ENCODE results near the gene MRPL36.

MRPL36 gene

DNA sequence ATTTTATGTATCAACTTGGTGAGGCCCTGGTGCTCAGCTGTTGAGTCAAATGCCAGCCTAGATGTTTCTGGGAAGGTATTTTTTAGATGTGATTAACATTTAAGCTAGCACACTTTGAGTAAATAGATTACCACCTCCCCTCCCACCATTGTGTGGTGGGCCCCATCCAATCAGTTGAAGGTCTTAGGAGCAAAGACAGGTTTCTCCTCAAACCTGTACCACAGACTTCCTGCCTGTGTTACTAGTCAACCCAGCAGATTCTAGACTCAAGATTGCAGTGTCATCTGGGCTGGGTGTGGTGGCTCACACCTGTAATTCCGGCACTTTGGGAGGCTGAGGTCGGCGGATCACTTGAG lies 33.8 kb downstream of the MRPL36 start:
- no peak overlapping the region for H3K18ac ChIP-seq (ENCODE audit: low read length)
- no peaks in the 10 kb centered on the region for H3K27me3 ChIP-seq (ENCODE audit: insufficient read depth, low read length)
- H3K4me3 ChIP-seq (ENCODE audit: low read depth, low read length): no peak overlapping the region
- no peak overlapping the region for H4K8ac ChIP-seq (ENCODE audit: low read depth, low read length)
- no peak overlapping the region for H2BK120ac ChIP-seq (ENCODE audit: insufficient read depth, low read length, poor library complexity)
- no peak overlapping the region for H4K91ac ChIP-seq (ENCODE audit: low read depth, low read length)
- H3K14ac ChIP-seq (ENCODE audit: low read length): no peak overlapping the region
- H3K9me3 ChIP-seq (ENCODE audit: insufficient read depth, low read depth, low read length): peaks cover 2% of the 10 kb centered on the region
- H3K4ac ChIP-seq (ENCODE audit: low read depth, low read length): no peak overlapping the region
- no peaks in the 10 kb centered on the region for H3K79me1 ChIP-seq (ENCODE audit: low read length)
- H3K79me2 ChIP-seq (ENCODE audit: control insufficient read depth, insufficient read depth, low read length, poor library complexity): no peaks in the 10 kb centered on the region
- H2BK5ac ChIP-seq (ENCODE audit: low read depth, low read length, poor library complexity): no peak overlapping the region
- DNase-seq: no peak
- H3K36me3 ChIP-seq (ENCODE audit: control insufficient read depth in 1 of 2, insufficient read depth in 2 of 2, low read length in 2 of 2): no peaks in the 10 kb centered on the region
- H2AK5ac ChIP-seq (ENCODE audit: low read length): no peak overlapping the region
- H3K4me1 ChIP-seq (ENCODE audit: control insufficient read depth in 1 of 2, insufficient read depth in 2 of 2, low read length in 2 of 2): no peaks in the 10 kb centered on the region
- no peak overlapping the region for H4K12ac ChIP-seq (ENCODE audit: low read depth, low read length)
- H2BK12ac ChIP-seq (ENCODE audit: low read length): no peak overlapping the region
- H3K23ac ChIP-seq (ENCODE audit: low read length): no peak overlapping the region
- H3K9ac ChIP-seq (ENCODE audit: low read length): no peak overlapping the region
- no CpG with 5 or more reads among the region's 3 CpGs for WGBS (ENCODE audit: extremely low coverage, insufficient coverage, insufficient read length)
- no peak overlapping the region for H2AFZ ChIP-seq (ENCODE audit: insufficient read depth, low read length, poor library complexity)
- no peak overlapping the region for H3K4me2 ChIP-seq (ENCODE audit: low read length)
- no peak overlapping the region for H3K27ac ChIP-seq (ENCODE audit: low read depth, low read length)

DNA sequence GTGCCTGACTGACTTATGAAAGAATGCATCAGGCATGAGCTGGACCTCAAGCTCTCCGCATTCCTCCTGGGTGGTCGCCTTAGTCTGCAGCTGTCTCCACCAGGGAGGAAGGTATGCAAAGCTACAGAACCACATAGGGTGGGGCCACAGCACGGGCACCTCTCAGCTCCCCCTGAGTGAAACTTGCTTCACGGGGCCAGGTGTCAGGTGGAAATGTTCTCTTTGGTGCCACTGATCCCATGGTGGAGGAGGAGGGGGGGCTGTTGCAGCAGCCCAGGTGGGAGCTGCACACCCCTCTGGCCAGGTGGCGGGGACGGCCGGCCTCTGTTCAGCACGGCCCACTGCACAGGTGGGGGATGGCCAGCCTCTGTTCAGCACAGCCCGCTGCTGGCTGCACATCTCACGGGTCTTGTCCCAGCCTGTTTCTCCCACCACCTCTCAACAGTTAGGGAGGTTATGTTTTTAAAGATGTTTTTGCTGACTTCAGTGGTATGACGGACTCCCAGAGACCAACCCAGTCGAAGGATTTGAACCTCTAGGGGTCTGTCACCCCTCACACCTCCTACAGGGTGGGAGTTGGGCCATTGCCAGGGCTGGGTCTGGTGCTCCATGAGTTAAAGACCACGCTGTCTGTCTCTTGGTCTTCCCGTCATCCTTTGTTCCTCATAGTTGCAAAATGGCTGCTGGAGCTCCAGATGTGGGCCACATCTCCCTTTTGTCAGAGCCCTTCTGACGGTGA lies 34.3 kb downstream of the MRPL36 start:
- no peak overlapping the region for H3K23ac ChIP-seq (ENCODE audit: low read length)
- no peak overlapping the region for H4K8ac ChIP-seq (ENCODE audit: low read depth, low read length)
- H3K4me2 ChIP-seq (ENCODE audit: low read length): no peak overlapping the region
- H3K9me3 ChIP-seq (ENCODE audit: insufficient read depth, low read depth, low read length): peaks cover 2% of the 10 kb centered on the region
- no peak overlapping the region for H3K14ac ChIP-seq (ENCODE audit: low read length)
- whole genome bisulfite sequencing (ENCODE audit: extremely low coverage, insufficient coverage, insufficient read length): no CpG with 5 or more reads among the region's 15 CpGs
- no peaks in the 10 kb centered on the region for H3K79me1 ChIP-seq (ENCODE audit: low read length)
- no peak overlapping the region for H3K9ac ChIP-seq (ENCODE audit: low read length)
- H3K27me3 ChIP-seq (ENCODE audit: insufficient read depth, low read length): no peaks in the 10 kb centered on the region
- H2BK12ac ChIP-seq (ENCODE audit: low read length): no peak overlapping the region
- H2BK120ac ChIP-seq (ENCODE audit: insufficient read depth, low read length, poor library complexity): no peak overlapping the region
- H3K4me3 ChIP-seq (ENCODE audit: low read depth, low read length): no peak overlapping the region
- no peak overlapping the region for H4K12ac ChIP-seq (ENCODE audit: low read depth, low read length)
- no peaks in the 10 kb centered on the region for H3K36me3 ChIP-seq (ENCODE audit: control insufficient read depth in 1 of 2, insufficient read depth in 2 of 2, low read length in 2 of 2)
- H2AK5ac ChIP-seq (ENCODE audit: low read length): no peak overlapping the region
- H3K79me2 ChIP-seq (ENCODE audit: control insufficient read depth, insufficient read depth, low read length, poor library complexity): no peaks in the 10 kb centered on the region
- H2BK5ac ChIP-seq (ENCODE audit: low read depth, low read length, poor library complexity): no peak overlapping the region
- H3K18ac ChIP-seq (ENCODE audit: low read length): no peak overlapping the region
- H4K91ac ChIP-seq (ENCODE audit: low read depth, low read length): no peak overlapping the region
- no peak overlapping the region for H3K27ac ChIP-seq (ENCODE audit: low read depth, low read length)
- no peak overlapping the region for H3K4ac ChIP-seq (ENCODE audit: low read depth, low read length)
- no peak overlapping the region for H2AFZ ChIP-seq (ENCODE audit: insufficient read depth, low read length, poor library complexity)
- DNase-seq: no peak
- no peaks in the 10 kb centered on the region for H3K4me1 ChIP-seq (ENCODE audit: control insufficient read depth in 1 of 2, insufficient read depth in 2 of 2, low read length in 2 of 2)

DNA sequence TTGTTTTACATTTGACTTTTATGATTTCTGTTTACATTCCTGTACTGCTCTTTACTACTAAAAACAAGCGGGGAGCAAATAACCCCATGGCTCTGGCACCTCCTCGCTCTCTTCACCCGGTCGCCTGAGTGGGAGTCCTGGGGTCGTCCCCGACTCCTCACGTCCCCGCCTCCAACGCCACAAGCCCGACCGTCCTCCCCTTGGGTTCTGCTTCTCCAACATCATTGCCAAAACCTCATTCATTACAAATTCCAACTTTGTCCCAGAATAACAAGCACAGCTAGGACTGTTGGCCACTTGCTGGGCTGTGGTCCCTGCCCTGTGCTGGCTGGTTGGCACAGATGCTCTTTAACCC lies 35.1 kb downstream of the MRPL36 start:
- Histone ChIP-seq H3K27me3 (ENCODE audit: insufficient read depth, low read length) (no peaks in the 10 kb centered on the region), H4K8ac (ENCODE audit: low read depth, low read length) (no peak overlapping the region), H3K27ac (ENCODE audit: low read depth, low read length) (no peak overlapping the region), H3K79me1 (ENCODE audit: low read length) (no peaks in the 10 kb centered on the region), H4K91ac (ENCODE audit: low read depth, low read length) (no peak overlapping the region), H3K9me3 (ENCODE audit: insufficient read depth, low read depth, low read length) (peaks cover 2% of the 10 kb centered on the region), H3K4me1 (ENCODE audit: control insufficient read depth in 1 of 2, insufficient read depth in 2 of 2, low read length in 2 of 2) (no peaks in the 10 kb centered on the region), H2AFZ (ENCODE audit: insufficient read depth, low read length, poor library complexity) (no peak overlapping the region), H3K4ac (ENCODE audit: low read depth, low read length) (no peak overlapping the region), H2BK5ac (ENCODE audit: low read depth, low read length, poor library complexity) (no peak overlapping the region), H3K36me3 (ENCODE audit: control insufficient read depth in 1 of 2, insufficient read depth in 2 of 2, low read length in 2 of 2) (no peaks in the 10 kb centered on the region), H3K4me3 (ENCODE audit: low read depth, low read length) (no peak overlapping the region), H3K79me2 (ENCODE audit: control insufficient read depth, insufficient read depth, low read length, poor library complexity) (no peaks in the 10 kb centered on the region), H3K23ac (ENCODE audit: low read length) (no peak overlapping the region), H3K18ac (ENCODE audit: low read length) (no peak overlapping the region), H3K9ac (ENCODE audit: low read length) (no peak overlapping the region), H3K4me2 (ENCODE audit: low read length) (no peak overlapping the region), H2BK12ac (ENCODE audit: low read length) (no peak overlapping the region), H2AK5ac (ENCODE audit: low read length) (no peak overlapping the region), H2BK120ac (ENCODE audit: insufficient read depth, low read length, poor library complexity) (no peak overlapping the region), H3K14ac (ENCODE audit: low read length) (no peak overlapping the region), H4K12ac (ENCODE audit: low read depth, low read length) (no peak overlapping the region)
- WGBS (ENCODE audit: extremely low coverage, insufficient coverage, insufficient read length): no CpG with 5 or more reads among the region's 11 CpGs
- DNase-seq: no peak

DNA sequence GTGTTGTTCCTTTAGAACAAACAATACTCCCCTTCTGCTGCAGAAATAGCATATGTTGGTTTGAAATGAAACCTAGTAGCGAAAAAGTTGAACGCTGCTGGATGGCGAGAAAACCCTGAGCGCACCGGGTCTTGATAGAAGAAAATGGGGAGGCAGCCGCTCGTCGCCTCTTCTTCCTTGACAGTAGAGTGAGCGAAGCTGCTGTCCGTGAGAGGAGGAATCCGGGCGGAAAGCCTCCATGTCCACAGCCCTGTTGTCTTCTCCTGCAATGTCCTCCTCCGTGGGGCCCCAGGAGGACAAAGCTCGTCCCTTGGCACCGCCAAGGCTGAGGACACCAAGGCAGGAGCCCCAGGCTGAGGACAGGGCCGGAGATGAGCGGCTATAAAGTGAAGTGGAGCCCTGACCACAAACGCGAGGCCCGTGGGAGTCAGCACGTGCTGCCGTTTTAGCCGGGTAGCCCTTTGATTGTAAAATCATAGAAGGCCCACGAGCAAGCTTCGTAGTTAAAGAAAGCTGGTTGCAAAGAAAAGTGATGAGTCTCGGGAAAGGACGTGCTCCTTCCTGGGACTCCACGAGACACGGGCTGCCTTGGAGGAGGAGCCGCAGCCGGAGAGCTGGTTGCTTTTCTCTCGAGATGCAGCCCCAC lies 35.6 kb downstream of the MRPL36 start:
- no peaks in the 10 kb centered on the region for H3K27me3 ChIP-seq (ENCODE audit: insufficient read depth, low read length)
- H4K91ac ChIP-seq (ENCODE audit: low read depth, low read length): no peak overlapping the region
- H2AFZ ChIP-seq (ENCODE audit: insufficient read depth, low read length, poor library complexity): no peak overlapping the region
- H3K4me2 ChIP-seq (ENCODE audit: low read length): no peak overlapping the region
- no peak overlapping the region for H3K14ac ChIP-seq (ENCODE audit: low read length)
- no peak overlapping the region for H3K4me3 ChIP-seq (ENCODE audit: low read depth, low read length)
- H3K9me3 ChIP-seq (ENCODE audit: insufficient read depth, low read depth, low read length): peaks cover 2% of the 10 kb centered on the region
- no peaks in the 10 kb centered on the region for H3K4me1 ChIP-seq (ENCODE audit: control insufficient read depth in 1 of 2, insufficient read depth in 2 of 2, low read length in 2 of 2)
- H3K79me1 ChIP-seq (ENCODE audit: low read length): no peaks in the 10 kb centered on the region
- H2BK120ac ChIP-seq (ENCODE audit: insufficient read depth, low read length, poor library complexity): no peak overlapping the region
- WGBS (ENCODE audit: extremely low coverage, insufficient coverage, insufficient read length): no CpG with 5 or more reads among the region's 32 CpGs
- H4K8ac ChIP-seq (ENCODE audit: low read depth, low read length): no peak overlapping the region
- no peak overlapping the region for H3K4ac ChIP-seq (ENCODE audit: low read depth, low read length)
- H2BK5ac ChIP-seq (ENCODE audit: low read depth, low read length, poor library complexity): no peak overlapping the region
- H4K12ac ChIP-seq (ENCODE audit: low read depth, low read length): no peak overlapping the region
- H3K18ac ChIP-seq (ENCODE audit: low read length): no peak overlapping the region
- no peak overlapping the region for H3K27ac ChIP-seq (ENCODE audit: low read depth, low read length)
- H3K79me2 ChIP-seq (ENCODE audit: control insufficient read depth, insufficient read depth, low read length, poor library complexity): no peaks in the 10 kb centered on the region
- no peak overlapping the region for H3K23ac ChIP-seq (ENCODE audit: low read length)
- no peak for DNase-seq
- no peak overlapping the region for H2AK5ac ChIP-seq (ENCODE audit: low read length)
- H3K9ac ChIP-seq (ENCODE audit: low read length): no peak overlapping the region
- no peaks in the 10 kb centered on the region for H3K36me3 ChIP-seq (ENCODE audit: control insufficient read depth in 1 of 2, insufficient read depth in 2 of 2, low read length in 2 of 2)
- H2BK12ac ChIP-seq (ENCODE audit: low read length): no peak overlapping the region

Measured in trophoblast cell (in vitro differentiated cells and primary cell).